8988T (cell line): ENCODE data around the gene REM1.
A peak's percentile ranks its signal among the peaks of the same experiment; 100 is the strongest.
"Not testable (repeated sequence)": the region's sequence is repeated elsewhere in the genome, so short reads cannot be mapped to it uniquely, and the experiment has no call there.

Experiments
- DNase-seq: peaks from one replicate; pipeline ENCODE4 v3.0.0; 2011

Gene REM1

DNA sequence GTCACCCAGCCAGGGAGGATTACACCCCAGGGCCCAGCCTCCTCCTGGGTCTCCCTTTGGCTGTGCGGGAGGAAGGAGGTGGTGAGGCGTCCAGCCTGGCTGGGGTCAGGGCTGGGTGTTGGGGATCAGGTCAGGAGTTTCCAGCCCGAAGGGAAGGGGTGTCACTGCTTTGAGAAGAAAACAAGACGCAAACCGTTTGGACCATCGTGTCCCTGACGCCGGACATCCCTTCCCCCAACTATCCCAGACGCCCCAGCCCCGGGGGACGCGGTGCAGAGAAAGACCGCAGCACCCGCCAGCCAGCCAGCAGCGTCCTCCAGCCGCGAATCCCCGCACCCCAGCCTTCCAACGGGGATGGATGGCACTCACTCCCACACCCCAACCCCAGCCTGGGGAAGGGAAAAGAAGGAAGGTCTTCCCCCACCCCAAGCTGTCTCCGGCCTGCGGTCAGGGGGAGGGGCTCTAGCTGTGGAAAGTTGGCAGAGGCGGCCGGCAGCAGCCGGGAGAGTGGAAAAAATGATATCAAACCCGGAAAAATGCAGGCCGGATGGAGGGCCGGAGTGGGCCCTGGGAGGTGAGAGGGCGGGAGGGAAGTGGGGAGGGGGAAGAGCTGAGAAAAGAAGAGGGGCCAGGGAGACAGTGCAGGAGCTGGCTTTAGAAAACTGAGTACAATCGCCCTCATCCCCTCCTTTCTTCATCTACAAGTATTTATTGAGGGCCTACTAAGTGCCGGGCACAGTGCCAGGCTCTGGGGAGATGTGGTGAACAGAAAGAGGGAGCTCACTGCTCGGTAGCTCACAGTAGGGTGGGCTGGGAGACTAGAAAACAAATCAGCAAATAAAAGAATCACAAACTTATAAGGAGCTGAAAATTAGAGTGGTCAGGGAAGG, 10.6 kb downstream of the REM1 start:
- no peak for DNase-seq

DNA sequence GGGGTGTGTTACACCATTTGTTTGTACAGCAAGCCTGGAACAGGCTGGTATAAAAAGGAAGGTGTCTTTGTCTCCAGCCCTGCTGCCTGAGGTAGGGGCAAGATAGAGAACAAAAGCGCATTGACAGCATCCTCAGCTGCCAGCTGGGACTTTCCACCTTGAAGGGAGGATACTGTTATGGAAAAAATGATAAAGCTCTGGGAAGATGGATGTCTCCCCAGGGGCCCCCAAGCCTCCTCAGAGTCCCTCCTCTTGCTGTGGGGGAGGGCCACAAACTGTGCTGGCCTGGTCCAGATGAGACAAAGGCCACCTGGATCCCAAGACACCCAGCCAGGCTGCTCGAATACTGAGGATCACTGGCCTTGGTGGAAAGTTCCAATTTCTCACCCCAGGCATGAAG, 13.0 kb downstream of the REM1 start:
- DNase-seq: no peak

DNA sequence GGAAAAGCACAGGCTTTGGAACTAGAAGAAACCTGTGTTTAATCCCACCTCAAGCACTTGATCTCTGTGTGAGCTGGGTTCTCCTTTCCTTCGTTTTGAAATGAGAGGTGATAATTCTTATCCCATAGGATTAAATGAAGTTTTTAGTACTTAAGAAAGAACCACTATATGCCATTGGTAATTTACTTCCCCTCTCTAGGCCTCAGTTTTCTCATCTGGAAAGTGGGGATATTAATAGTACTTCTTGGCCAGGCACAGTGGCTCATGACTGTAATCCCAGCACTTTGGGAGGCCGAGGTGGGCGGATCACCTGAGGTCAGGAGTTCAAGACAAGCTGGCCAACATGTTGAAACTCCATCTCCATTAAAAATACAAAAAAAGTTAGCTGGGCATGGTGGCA, 14.1 kb downstream of the REM1 start:
- no peak for DNase-seq

DNA sequence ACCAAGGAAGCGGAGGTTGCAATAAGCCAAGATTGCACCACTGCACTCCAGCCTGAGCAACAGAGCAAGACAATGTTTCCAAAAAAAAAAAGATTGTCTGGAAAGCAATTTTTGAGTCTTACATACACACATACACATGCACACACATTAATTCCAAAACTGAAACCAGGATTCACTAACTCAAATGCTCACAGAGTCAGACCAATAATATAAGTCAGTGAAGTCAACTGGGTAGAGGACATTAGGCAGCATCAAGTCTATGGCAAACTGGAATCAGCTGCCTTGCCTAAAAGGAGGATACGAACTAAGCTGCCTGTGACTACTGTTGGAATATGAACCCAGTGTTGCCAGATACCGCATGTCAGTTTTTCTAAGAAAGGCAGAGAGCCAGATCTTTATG, 15.7 kb downstream of the REM1 start:
- no peak for DNase-seq

DNA sequence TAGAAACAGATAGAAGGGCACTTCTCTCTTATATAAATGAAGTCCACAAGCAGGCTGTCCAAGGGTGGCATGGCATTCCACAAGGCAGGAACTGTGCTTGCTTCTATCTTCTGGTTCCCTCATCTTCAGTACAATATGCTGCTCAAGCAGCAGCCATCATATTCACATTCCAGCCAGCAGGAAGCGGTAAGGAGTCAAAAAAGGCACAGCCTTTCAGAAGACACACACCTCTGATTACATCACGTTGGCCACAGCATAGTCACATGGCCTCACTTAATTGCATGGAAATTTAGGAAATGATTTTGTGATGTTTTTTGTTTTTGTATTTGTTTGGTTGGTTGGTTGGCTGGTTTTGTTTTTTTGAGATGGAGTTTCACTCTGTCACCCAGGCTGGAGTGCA, 19.0 kb downstream of the REM1 start:
- DNase-seq: no peak

DNA sequence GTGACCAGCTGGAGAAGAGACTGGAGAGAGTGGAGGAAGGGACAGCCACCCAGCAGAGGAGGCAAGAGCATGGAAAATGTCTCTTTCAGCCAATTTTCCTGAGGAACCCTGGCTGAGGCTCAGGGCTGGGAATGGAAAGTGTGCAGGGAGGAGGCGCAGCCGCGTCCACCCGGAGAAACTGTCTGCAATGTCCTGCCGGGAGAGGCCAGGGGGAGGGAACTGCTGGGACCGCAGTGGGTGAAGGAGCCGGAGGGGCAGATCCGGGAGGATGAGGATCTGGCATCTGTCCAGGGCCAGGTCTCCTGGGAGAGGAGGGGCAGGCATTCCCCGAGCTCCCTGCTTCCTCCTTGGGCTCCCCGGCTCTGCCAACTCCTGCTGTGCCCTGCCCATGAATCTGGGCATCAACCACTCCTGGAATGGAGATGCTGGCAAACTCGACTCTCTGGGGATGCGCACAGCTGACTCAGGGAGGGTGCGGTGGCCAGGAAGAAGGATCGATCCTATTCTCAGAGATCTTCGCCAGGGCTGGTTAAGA, 21.7 kb downstream of the REM1 start:
- no peak for DNase-seq

DNA sequence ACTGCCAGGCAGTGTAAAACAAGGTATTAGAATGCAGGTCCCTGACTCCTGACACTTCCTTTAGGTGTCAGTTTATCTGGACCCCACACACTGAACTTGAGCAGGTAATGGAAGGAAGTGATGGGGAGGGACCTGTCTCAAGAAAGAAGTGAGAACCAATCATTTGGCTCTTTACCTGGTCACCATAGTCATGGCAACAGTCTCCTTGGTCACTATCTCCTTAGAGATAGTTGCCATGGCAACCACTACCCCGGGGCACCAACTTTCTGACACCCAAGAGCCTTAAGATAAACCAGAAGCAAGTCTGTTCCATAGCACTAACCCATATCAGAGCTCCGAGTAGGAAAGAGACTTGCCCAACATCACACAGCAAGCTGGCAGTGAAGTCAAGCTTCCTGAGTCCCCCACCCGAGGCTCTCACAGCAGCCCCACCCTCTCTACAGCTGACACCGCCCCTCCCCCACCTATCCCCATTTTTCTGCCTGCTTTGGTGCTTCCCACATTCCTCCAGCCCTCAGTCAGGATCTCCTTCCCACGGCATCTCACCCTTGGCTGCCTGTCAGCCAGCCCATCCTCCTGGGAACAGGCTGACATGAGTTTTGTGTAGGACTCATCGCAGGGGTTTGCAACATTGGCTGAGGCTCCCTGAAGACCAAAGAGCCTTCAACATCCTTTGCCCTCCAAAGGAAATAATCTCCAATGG, 22.9 kb downstream of the REM1 start:
- no peak for DNase-seq

DNA sequence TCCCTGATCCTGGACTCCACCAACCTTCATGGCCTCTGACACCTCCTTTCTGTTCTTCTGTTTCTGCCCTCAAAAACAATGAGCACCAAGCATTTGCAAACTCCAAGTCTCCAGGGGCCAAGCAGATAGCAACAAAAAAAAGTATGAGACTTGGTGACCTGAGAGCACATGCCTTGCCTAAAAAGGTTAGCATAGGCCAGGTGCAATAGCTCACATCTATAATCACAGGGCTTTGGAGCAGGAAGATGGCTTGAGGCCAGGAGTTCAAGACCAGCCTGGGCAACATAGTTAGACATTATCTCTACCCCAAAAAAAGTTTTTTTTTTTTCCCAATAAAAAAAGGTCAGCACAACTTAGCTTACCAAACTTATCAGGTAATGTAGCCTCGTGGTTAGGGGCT, 25.4 kb downstream of the REM1 start:
- no peak for DNase-seq

DNA sequence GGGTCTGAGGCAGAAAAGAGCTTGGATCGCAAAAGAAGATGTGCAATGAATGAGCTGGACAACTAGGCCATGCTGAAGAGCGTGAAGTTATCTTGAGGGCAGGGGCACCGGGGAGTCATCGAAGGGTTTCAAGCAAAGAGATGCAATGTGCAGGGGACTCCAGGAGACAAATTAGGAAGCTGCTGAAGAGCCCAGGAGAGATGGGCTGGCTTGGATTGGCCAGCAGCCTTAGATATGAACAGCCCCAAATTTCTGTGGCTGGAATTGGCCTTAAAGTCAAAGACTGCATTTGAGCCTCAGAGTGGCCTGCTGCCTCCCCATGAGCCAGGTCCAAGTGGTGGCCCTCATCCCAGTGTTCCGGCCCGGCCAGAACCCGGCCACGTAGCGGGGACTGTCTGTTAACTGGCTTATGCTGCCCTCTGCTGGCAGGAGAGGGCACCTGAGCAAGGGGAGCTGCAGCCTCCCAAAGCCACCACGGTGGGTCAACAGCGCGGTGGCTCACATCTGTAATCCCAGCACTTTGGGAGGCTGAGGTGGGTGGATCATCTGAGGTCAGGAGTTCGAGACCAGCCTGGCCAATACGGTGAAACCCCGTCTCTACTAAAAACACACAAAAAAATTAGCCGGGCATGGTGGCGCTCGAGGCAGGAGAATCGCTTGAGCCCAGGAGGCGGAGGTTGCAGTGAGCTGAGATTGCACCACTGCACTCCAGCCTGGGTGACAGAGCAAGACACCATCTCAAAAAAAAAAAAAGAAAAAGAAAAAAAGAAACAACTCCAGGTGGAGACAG, 28.0 kb downstream of the REM1 start:
- peak; percentile 59 for DNase-seq

DNA sequence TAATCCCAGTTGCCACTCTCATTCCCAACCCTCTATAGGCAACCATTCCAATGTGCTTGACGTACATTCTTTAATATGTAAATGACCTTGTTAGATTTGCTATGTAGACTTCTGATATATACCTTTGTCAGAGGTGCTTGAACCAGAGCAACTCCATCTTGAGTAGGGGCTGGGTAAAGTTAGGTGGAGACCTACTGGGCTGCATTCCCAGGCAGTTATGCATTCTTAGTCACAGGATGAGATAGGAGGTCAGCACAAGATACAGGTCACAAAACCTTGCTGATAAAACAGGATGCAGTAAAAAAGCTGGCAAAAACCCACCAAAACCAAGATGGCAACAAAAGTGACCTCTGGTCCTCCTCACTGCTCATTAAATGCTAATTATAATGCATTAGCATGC, 30.8 kb downstream of the REM1 start:
- DNase-seq: no peak

DNA sequence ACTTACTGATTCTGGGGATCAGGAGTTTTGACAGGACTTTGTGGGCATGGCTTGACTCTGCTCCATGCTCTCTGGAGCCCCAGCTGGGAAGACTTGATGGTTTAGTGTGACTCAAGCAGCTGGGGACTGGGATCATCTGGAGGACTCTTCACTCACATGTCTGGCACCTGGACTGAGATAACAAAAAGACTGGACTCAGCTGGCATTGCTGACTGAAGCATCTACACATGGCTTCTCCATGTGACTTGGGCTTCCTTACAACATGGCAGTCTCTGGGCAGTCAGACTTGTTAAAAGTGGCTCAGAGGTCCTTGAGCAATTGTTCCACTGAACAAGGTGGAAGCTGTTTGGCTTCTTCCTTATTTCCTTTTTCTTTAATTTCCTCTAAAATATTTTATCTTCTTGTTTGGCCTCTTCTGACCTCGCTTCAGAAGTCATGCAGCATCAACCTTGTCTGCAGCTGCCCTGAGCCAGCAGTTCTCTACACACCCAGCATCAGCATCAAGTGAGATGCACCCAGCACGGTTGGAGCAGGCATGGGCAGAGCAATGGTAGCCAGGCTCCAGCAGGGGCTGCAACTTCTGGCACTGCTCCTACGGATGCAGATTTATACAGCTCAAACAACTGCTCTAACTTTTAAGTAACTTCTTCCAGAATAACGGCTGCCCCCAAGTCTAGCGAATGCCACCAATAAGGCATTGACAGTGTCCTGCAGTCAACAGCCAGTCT, 33.6 kb downstream of the REM1 start:
- DNase-seq: no peak

DNA sequence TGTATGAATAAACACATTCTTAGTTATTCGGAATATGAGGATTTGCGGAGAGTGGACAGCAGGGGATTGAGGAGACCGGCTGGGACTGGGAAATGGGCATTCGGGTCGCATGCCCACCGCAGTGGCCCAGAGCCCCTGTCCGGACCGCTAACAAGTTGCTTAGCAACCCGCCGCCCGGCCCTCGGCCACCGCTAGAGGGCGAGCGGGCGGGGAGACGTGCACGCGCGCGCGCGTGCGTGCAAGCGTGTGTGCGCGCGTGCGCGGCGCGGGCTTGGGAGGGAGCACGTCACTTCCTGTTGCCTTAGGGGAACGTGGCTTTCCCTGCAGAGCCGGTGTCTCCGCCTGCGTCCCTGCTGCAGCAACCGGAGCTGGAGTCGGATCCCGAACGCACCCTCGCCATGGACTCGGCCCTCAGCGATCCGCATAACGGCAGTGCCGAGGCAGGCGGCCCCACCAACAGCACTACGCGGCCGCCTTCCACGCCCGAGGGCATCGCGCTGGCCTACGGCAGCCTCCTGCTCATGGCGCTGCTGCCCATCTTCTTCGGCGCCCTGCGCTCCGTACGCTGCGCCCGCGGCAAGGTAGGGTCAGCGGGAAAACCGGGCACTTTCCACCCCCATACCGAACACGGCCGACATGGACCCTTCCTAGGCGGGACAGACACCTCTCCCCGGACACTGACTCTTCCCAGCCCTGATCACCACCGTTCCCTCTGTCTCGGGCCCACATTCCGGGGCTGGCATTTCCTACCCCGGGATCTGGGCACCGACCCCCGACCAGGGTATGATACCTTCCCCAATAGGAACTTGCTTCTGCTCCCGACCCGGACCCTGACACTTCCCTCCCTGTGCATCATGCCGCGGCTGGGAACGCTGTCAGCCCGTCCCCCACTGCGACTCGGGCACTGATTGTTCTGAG, 39.3 kb downstream of the REM1 start, which contains the start of gene HM13:
TSS of gene HM13 (plus strand) at position 289 of the 918 bp plus-strand sequence. CDS start at position 399, 110 bp downstream.
- peak; percentile 92 for DNase-seq

DNA sequence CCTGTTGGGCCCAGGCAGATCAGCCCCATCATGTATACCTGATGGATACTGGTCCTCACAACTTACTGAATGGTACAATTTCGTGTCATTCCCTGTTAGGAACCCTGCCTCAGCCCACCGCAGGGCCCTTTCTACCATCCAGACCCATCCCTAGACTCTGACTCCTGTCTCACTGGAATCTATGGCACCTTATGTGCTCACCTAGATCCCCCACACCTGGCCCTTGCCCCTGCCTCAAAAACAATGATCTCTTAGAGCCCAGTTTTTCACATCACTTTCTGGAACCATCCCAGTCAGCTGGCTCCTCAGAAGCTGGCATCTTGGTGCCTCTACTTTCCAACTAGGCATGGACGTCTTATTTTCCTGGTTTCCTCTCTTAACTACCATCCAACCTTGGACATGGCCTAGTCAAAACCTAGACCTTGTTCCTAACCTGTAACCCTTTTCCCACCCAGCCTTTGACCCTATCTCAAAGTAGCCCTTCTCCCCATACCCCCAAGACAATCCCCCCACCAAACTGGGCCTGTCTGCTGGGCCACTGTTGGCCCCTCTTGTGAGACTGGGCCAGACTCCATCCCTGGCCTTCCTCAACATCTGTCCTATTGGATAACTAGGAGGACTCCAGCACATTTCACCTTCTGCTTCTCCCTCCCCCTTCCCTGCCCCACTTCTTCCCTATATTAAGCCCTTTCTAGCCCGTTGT, 40.1 kb downstream of the REM1 start:
- DNase-seq: no peak

DNA sequence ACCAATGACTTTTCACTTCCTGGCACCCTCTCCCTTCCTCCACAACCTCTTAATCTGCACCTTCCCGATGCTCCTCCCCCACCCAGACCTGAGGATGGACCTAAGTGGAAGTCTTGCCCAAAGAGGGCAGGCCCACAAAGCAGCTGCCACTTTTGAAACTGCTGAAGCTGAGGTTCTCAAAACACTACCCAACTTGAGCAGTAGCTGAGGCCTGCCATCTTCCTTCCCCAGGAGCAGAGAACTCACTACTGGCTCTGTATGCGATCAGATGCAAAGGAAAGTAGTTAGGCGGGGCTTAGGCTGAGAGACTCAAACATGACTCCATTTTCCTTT, 40.7 kb downstream of the REM1 start:
- DNase-seq: no peak

DNA sequence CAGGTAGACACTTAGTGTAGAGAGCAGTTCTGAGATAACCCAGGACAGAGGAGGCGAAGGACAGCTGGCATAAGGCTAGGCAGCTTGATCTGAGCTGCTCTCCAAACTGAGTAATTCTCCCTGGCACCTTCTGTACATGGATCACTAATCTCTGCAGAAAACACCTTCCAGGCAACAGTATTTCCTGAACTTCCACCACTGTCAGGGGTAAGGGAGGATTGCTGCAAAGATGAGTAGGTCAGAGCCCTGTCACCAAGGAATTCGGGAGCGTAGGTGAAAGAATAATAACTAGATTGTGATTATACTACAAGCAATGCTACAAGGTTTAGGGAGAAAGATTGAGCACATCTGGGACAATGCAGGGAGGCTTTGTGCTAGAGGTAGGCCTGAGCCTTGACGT, 41.1 kb downstream of the REM1 start:
- DNase-seq: no peak

DNA sequence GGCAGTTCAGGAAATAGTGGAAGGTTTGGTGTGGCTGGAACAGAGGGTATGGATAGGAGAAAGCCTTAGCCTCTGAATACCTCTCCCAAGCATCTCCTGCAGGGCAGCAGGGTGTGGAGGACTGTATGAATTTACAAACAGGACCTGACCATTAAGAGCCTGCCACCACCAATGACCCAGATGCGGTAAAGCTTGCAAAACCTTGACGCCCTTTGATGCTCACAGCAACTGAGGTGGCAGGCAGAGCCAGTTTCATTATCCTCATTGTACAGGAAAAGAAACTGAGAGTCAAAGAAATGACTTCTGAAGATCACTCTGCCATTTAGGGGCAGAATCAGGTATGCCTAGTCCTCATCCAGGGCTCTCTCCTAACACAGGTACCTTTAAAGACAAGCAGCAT, 41.6 kb downstream of the REM1 start:
- no peak for DNase-seq

DNA sequence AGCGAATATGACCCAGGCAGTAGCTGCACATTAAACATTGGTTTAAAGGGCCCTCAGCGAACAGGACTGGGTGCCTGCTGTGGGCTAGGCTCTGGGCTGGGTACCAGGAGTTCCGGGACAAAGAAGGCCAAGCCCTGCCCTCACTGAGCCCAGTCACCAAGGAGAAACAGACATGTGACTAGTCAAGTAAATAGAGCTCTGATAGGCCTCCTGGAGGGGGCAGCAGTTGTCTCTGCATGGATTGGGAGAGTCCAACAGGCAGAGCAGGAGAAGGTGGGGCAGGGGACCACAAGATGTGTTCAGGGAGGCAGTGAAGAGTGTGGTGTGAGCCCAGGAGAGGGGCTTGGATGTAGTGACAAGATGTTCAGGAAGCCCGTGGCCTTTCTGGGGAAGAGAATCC, 42.3 kb downstream of the REM1 start:
- peak; percentile 77 for DNase-seq

DNA sequence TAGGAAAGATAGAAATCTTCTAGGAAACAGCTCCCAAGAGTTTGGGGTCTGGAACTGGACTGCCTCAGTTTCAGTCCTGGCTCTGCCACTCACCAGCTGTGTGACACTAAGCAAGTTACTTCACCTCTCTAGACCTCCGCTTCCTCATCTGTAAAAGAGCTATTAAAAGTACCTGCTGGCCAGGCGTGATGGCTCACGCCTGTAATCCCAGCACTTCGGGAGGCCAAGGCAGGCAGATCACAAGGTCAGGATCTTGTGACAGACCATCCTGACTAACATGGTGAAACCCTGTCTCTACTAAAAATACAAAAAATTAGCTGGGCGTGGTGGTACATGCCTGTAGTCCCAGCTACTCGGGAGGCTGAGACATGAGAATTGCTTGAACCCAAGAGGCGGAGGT, 46.2 kb downstream of the REM1 start:
- DNase-seq: not testable (repeated sequence)

DNA sequence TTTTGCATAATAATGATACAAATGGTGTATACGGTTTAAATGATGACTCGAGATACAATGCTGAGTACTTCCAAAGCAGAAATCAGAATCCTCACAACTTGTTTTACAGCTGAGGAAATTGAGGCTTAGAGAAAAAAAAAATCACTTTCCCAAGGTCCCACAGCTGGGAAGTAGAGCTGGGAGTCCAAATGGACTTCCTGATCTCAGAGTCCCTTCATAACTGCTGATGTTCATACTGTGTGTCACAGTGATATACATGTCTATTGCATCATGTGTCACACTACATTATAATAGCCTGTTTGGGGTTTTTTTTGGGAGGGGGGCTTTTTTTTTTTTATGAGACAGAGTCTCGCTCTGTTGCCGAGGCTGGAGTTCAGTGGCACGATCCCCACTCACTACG, 47.6 kb downstream of the REM1 start:
- no peak for DNase-seq

DNA sequence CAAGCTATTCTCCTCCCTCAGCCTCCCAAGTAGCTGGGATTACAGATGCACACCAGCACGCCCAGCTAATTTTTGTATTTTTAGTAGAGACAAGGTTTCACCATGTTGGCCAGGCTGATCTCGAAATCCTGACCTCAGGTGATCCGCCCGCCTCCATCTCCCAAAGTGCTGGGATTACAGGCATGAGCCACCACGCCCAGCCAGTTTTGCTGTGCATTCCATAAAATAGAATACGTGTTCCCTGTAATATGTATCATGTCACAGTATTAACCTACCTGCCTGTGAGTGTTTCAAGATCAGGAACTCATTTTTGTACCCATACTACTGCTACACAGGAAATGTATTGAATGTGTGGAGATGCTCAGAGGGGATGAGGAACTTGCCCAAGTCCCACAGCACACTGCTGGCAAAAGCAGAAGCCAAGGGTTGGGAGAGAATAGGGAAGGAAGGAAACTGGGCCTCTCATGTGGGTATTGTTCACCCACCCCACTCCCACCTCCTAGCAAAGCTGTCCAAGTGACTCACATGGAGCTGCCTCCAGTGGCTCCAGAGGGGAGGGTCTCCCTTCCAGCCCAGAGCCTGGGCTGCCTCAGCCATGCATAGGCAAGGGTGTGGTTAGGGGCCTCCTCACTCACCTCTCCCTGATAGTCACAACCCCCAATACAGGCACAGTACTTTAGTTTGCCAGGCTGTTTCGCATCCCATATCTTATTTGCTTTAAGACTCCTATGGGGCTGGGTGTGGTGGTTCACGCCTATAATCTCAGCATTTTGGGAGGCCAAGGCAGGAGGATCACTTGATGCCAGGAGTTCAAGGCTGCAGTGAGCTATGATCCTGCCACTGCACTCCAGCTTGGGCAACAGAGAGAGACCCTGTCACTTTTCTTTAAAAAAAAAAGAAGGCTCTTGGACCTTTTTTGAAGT, 48.5 kb downstream of the REM1 start:
- no peak for DNase-seq
